ENCODE results near the gene UFL1. TPM values are rescaled to one million over a fixed set of nuclear protein-coding genes. Genes with fewer than 3 reads are reported as not detected.

UFL1 gene
- polyA plus RNA-seq, 2 of the 4 experiments (the other 2 are of a cell fraction): 8.8 to 12.0 TPM

DNA sequence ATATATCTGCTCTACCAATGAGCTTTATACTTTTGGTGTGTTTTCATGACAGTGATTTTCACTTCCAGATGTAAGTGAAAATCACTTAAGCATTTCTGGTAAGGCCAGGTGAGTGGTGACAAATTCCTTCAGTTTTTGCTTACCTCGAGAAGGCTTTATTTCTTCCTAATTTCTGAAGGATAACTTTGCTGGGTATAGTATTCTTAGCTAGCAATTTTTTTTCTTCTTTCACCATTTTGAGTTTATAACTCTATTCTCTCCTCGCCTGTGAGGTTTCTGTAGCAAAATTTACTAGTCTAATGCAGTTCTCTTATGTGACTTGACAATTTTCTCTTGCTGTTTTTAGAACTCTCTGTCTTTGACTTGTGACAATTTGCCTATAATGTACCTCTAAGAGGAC lies 48.4 kb downstream of the UFL1 start:
- Histone ChIP-seq H3K9me3 (peaks cover 4% of the 10 kb centered on the region; the same call in 1 of the 3 replicates), H3K27ac (no peak overlapping the region), H3K4me3 (no peak overlapping the region), H3K4me1 (no peaks in the 10 kb centered on the region), H3K4me2 (no peak overlapping the region)
- no peak for TF ChIP-seq SREBF2 (IDR thresholded peaks at IDR 0.05)
- no peak for TF ChIP-seq KDM1A (IDR thresholded peaks at IDR 0.05; ENCODE audit: low read depth)
- no peak for TF ChIP-seq CHD2 (IDR thresholded peaks at IDR 0.05; ENCODE audit: low read length, partially characterized antibody)
- TF ChIP-seq, protein P1, sequence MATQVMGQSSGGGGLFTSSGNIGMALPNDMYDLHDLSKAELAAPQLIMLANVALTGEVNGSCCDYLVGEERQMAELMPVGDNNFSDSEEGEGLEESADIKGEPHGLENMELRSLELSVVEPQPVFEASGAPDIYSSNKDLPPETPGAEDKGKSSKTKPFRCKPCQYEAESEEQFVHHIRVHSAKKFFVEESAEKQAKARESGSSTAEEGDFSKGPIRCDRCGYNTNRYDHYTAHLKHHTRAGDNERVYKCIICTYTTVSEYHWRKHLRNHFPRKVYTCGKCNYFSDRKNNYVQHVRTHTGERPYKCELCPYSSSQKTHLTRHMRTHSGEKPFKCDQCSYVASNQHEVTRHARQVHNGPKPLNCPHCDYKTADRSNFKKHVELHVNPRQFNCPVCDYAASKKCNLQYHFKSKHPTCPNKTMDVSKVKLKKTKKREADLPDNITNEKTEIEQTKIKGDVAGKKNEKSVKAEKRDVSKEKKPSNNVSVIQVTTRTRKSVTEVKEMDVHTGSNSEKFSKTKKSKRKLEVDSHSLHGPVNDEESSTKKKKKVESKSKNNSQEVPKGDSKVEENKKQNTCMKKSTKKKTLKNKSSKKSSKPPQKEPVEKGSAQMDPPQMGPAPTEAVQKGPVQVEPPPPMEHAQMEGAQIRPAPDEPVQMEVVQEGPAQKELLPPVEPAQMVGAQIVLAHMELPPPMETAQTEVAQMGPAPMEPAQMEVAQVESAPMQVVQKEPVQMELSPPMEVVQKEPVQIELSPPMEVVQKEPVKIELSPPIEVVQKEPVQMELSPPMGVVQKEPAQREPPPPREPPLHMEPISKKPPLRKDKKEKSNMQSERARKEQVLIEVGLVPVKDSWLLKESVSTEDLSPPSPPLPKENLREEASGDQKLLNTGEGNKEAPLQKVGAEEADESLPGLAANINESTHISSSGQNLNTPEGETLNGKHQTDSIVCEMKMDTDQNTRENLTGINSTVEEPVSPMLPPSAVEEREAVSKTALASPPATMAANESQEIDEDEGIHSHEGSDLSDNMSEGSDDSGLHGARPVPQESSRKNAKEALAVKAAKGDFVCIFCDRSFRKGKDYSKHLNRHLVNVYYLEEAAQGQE (IDR thresholded peaks at IDR 0.05): no peak
- TF ChIP-seq JUN (IDR thresholded peaks at IDR 0.05): no peak
- no peak for TF ChIP-seq NPAS2 (CRISPR knock-in tag; IDR thresholded peaks at IDR 0.05; ENCODE audit: borderline replicate concordance)
- TF ChIP-seq ZSCAN20 (CRISPR knock-in tag; IDR thresholded peaks at IDR 0.05): no peak
- no peak for TF ChIP-seq HOXA7 (CRISPR knock-in tag; IDR thresholded peaks at IDR 0.05)
- ATAC-seq (no peak), FAIRE-seq (no peak), DNase-seq (ENCODE audit: low read depth in 1 of 2, low spot score in 1 of 2) (no peak)
- WGBS (ENCODE audit: missing lambda C conversion rate): 2% methylated on average over 2 of the region's 2 CpGs
- ChIA-PET CTCF (no interaction called here), POLR2A (no interaction called here)

DNA sequence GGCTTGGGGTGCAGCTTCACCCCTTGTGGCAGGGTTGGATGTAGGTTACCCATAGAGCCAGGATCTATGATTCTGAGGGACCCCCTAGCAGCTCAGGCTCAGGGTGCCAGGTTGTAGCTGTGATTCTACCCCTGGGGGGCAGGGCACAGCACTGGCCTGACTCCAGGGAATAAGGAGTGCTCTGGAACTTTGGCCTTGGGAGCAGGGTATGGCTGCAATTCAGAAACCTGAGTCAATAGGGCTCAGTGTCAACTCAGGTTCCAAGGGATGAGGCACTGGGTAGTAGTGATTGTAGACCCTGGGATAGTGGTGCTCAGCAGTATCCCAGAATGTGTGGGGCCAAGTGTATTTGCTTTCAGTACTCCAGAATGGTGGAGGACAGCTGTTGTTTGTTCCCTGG lies 49.9 kb downstream of the UFL1 start:
- H3K4me2 ChIP-seq: no peak overlapping the region
- H3K4me1 ChIP-seq: no peaks in the 10 kb centered on the region
- H3K4me3 ChIP-seq: no peak overlapping the region
- CTCF ChIA-PET: no interaction called here
- peaks cover 4% of the 10 kb centered on the region; the same call in 1 of the 3 replicates for H3K9me3 ChIP-seq
- no peak for ATAC-seq
- POLR2A ChIA-PET: no interaction called here
- TF ChIP-seq, protein P2, sequence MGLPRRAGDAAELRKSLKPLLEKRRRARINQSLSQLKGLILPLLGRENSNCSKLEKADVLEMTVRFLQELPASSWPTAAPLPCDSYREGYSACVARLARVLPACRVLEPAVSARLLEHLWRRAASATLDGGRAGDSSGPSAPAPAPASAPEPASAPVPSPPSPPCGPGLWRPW (IDR thresholded peaks at IDR 0.05): no peak
- no peak for TF ChIP-seq RAD21 (conservative IDR thresholded peaks at IDR 0.05 in 1 of 2, IDR thresholded peaks at IDR 0.05 in 1 of 2)
- TF ChIP-seq HOXA7 (CRISPR knock-in tag; IDR thresholded peaks at IDR 0.05): no peak
- TF ChIP-seq, protein P3, sequence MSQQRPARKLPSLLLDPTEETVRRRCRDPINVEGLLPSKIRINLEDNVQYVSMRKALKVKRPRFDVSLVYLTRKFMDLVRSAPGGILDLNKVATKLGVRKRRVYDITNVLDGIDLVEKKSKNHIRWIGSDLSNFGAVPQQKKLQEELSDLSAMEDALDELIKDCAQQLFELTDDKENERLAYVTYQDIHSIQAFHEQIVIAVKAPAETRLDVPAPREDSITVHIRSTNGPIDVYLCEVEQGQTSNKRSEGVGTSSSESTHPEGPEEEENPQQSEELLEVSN (IDR thresholded peaks at IDR 0.05; ENCODE audit: borderline replicate concordance, low read depth): no peak
- TF ChIP-seq EHF (CRISPR knock-in tag; IDR thresholded peaks at IDR 0.05): no peak
- TF ChIP-seq FOSB (CRISPR knock-in tag; IDR thresholded peaks at IDR 0.05): no peak
- TF ChIP-seq HDAC2 (IDR thresholded peaks at IDR 0.05): no peak
- TF ChIP-seq HOXB5 (CRISPR knock-in tag; IDR thresholded peaks at IDR 0.05): no peak
- TF ChIP-seq, protein P4, sequence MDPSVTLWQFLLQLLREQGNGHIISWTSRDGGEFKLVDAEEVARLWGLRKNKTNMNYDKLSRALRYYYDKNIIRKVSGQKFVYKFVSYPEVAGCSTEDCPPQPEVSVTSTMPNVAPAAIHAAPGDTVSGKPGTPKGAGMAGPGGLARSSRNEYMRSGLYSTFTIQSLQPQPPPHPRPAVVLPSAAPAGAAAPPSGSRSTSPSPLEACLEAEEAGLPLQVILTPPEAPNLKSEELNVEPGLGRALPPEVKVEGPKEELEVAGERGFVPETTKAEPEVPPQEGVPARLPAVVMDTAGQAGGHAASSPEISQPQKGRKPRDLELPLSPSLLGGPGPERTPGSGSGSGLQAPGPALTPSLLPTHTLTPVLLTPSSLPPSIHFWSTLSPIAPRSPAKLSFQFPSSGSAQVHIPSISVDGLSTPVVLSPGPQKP (IDR thresholded peaks at IDR 0.05; ENCODE audit: low read depth, low read length): no peak
- TF ChIP-seq TP53 (CRISPR knock-in tag; IDR thresholded peaks at IDR 0.05): no peak
- no peak for TF ChIP-seq ZNF302 (CRISPR knock-in tag; IDR thresholded peaks at IDR 0.05)
- TF ChIP-seq HEYL (CRISPR knock-in tag; IDR thresholded peaks at IDR 0.05): no peak
- TF ChIP-seq CHD4 (IDR thresholded peaks at IDR 0.05; ENCODE audit: borderline replicate concordance): no peak
- TF ChIP-seq PHF8 (IDR thresholded peaks at IDR 0.05; ENCODE audit: borderline replicate concordance, low read depth): no peak
- TF ChIP-seq TFCP2L1 (CRISPR knock-in tag; IDR thresholded peaks at IDR 0.05): no peak
- TF ChIP-seq, protein P1 (IDR thresholded peaks at IDR 0.05): no peak
- TF ChIP-seq, protein P5, sequence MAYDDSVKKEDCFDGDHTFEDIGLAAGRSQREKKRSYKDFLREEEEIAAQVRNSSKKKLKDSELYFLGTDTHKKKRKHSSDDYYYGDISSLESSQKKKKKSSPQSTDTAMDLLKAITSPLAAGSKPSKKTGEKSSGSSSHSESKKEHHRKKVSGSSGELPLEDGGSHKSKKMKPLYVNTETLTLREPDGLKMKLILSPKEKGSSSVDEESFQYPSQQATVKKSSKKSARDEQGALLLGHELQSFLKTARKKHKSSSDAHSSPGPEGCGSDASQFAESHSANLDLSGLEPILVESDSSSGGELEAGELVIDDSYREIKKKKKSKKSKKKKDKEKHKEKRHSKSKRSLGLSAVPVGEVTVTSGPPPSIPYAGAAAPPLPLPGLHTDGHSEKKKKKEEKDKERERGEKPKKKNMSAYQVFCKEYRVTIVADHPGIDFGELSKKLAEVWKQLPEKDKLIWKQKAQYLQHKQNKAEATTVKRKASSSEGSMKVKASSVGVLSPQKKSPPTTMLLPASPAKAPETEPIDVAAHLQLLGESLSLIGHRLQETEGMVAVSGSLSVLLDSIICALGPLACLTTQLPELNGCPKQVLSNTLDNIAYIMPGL (CRISPR knock-in tag; IDR thresholded peaks at IDR 0.05; ENCODE audit: borderline replicate concordance): no peak
- no peak for TF ChIP-seq KDM5A (IDR thresholded peaks at IDR 0.05)
- TF ChIP-seq HOXB13 (CRISPR knock-in tag; IDR thresholded peaks at IDR 0.05; ENCODE audit: low read depth): no peak
- TF ChIP-seq, protein P6, sequence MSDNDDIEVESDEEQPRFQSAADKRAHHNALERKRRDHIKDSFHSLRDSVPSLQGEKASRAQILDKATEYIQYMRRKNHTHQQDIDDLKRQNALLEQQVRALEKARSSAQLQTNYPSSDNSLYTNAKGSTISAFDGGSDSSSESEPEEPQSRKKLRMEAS (IDR thresholded peaks at IDR 0.05): no peak
- FAIRE-seq: no peak
- H3K27ac ChIP-seq: no peak overlapping the region
- no peak for DNase-seq (ENCODE audit: low read depth in 1 of 2, low spot score in 1 of 2)
